Glutamatergic neuron (in vitro differentiated cells): ENCODE data around the gene ZNF775. TPM values are rescaled to one million over a fixed set of nuclear protein-coding genes. Genes with fewer than 3 reads are reported as not detected.

Experiments
- DNase-seq: peaks from one replicate; pipeline ENCODE4 v3.0.0; 2022
- H3K27ac Mint-ChIP-seq: one replicate; pipeline ENCODE4 v1.8.0; 2020; ENCODE audit warnings: mild to moderate bottlenecking, mixed read lengths, inconsistent platforms; ENCODE audit not compliant: unreplicated experiment
- H3K27me3 Mint-ChIP-seq: one replicate; pipeline ENCODE4 v1.8.0; 2020; ENCODE audit warnings: mild to moderate bottlenecking, moderate library complexity, mixed read lengths, inconsistent platforms; ENCODE audit not compliant: unreplicated experiment
- H3K36me3 Mint-ChIP-seq: one replicate; pipeline ENCODE4 v1.8.0; 2020; ENCODE audit warnings: mild to moderate bottlenecking, mixed read lengths, inconsistent platforms; ENCODE audit not compliant: unreplicated experiment
- H3K4me1 Mint-ChIP-seq: one replicate; pipeline ENCODE4 v1.8.0; 2020; ENCODE audit warnings: mild to moderate bottlenecking, low read depth, mixed read lengths, inconsistent platforms; ENCODE audit not compliant: unreplicated experiment
- H3K4me3 Mint-ChIP-seq: one replicate; pipeline ENCODE4 v1.8.0; 2020; ENCODE audit warnings: mild to moderate bottlenecking, mixed read lengths, inconsistent platforms; ENCODE audit not compliant: unreplicated experiment
- H3K9me3 Mint-ChIP-seq: one replicate; pipeline ENCODE4 v1.8.0; 2020; ENCODE audit warnings: mild to moderate bottlenecking, moderate library complexity, mixed read lengths, inconsistent platforms; ENCODE audit not compliant: unreplicated experiment
- total RNA-seq: library from RNA; stranded (reverse); fragmentation: NEBNext Ultra II Directional; extraction: Animal tissue kit (Norgen Biotek cat#: 25700); gene quantifications from one replicate; pipeline ENCODE4 v1.2.1, GENCODE V29; 2021; ENCODE audit not compliant: unreplicated experiment
- TF ChIP-seq, protein P1 (sequence below): fragments of 200-600 bp; sonication (generic); IDR thresholded peaks from one replicate; pipeline ENCODE4 v1.5.0; 2021; ENCODE audit not compliant: partially characterized antibody, unreplicated experiment

The ZNF775 gene
- total RNA-seq, 1 donor from 2014 or later = 20.5 TPM

- peaks cover 2% of the 10 kb centered on the region for H3K9me3 Mint-ChIP-seq
- H3K4me1 Mint-ChIP-seq = no peaks in the 10 kb centered on the region
- TF ChIP-seq, protein P1, sequence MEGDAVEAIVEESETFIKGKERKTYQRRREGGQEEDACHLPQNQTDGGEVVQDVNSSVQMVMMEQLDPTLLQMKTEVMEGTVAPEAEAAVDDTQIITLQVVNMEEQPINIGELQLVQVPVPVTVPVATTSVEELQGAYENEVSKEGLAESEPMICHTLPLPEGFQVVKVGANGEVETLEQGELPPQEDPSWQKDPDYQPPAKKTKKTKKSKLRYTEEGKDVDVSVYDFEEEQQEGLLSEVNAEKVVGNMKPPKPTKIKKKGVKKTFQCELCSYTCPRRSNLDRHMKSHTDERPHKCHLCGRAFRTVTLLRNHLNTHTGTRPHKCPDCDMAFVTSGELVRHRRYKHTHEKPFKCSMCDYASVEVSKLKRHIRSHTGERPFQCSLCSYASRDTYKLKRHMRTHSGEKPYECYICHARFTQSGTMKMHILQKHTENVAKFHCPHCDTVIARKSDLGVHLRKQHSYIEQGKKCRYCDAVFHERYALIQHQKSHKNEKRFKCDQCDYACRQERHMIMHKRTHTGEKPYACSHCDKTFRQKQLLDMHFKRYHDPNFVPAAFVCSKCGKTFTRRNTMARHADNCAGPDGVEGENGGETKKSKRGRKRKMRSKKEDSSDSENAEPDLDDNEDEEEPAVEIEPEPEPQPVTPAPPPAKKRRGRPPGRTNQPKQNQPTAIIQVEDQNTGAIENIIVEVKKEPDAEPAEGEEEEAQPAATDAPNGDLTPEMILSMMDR = no peak
- peaks cover 5% of the 10 kb centered on the region for H3K36me3 Mint-ChIP-seq
- peaks cover 7% of the 10 kb centered on the region for H3K27me3 Mint-ChIP-seq
- H3K4me3 Mint-ChIP-seq = no peak overlapping the region
- no peak for DNase-seq
- no peak overlapping the region for H3K27ac Mint-ChIP-seq
Measured at GRCh38 chr7:150443793-150444540, 64.8 kb downstream of the ZNF775 start.

DNA sequence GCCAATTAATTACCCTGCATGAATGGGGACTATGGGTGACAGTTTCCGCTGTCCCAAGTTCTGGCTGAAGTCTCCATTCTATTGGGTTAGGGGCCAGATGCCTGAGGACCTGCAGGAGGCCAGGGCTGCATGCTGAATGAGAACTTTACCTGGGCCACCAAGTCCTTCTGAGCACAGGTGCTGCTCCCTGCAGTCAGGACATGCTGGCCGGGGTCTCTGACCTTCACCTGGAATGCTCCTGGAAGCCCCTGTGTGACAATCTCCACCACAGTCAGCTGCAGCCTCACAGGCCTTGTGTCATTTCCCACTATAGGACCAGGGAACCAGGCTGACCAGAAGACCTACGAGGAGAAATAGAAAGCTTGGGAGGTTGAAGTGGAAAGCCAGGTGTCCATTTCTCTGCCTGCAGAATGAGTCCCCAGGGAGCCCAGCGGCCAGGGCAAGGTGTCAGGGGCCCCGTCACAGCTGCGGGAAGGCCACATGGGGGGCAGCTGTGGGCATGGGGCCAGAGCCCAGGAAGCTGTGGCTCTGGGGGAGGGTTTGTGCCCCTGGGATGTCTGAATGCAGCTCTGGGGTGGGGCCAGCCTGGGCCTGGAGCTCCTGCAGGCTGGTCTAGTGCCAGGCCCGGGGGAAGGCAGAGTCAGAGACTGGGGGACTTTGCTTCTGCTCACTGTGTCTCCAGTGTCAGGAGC, 65.7 kb downstream of the ZNF775 start:
- Mint-ChIP-seq H3K4me1 (no peaks in the 10 kb centered on the region), H3K27ac (no peak overlapping the region), H3K9me3 (peaks cover 2% of the 10 kb centered on the region), H3K36me3 (peaks cover 5% of the 10 kb centered on the region), H3K27me3 (peaks cover 7% of the 10 kb centered on the region), H3K4me3 (no peak overlapping the region)
- TF ChIP-seq, protein P1 = no peak
- no peak for DNase-seq

DNA sequence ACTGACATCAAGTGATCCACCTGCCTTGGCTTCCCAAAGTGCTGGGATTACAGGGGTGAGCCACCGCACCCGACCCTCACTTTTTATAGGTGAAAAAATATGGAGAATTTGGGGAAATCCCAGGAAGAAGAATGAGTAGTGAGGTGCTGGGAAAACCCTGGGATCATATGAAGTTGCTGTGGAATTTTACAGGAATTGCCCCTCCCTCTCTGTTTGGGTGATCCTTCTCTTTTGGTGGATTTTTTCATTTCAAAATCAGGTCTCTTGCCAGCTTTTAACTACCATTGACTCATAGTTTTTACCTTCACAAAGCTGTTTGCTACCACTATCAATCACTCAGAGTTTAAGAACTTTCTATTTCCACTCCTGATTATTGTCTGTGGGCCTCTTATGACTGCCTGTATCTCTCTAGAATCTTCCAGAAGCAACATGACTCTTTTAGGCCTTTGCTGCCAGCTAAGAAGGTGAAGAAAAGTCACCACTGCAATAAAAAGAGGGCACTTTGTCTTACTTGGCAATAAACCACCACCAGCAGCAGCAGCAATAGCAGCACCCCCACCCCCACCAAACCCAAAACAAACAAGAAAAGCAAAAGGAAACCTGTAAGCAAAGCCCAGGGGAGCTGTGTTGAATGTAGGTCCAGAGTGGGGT, 67.3 kb downstream of the ZNF775 start:
- H3K4me1 Mint-ChIP-seq = no peaks in the 10 kb centered on the region

More for the DNA sequence above, 67.3 kb downstream of the ZNF775 start:
- no peak overlapping the region for H3K27ac Mint-ChIP-seq
- peaks cover 5% of the 10 kb centered on the region for H3K36me3 Mint-ChIP-seq
- TF ChIP-seq, protein P1 = no peak
- no peak for DNase-seq
- no peak overlapping the region for H3K4me3 Mint-ChIP-seq
- H3K27me3 Mint-ChIP-seq = peaks cover 11% of the 10 kb centered on the region
- peaks cover 2% of the 10 kb centered on the region for H3K9me3 Mint-ChIP-seq

Other genes with a start within 250 kb of the ZNF775 start
- 10.2 TPM for gene LRRC61, start 56.0 kb upstream of the ZNF775 start, total RNA-seq
- gene ACTR3C, start 55.8 kb upstream of the ZNF775 start, total RNA-seq = not detected
- 0.86 TPM for gene RARRES2, start 37.7 kb upstream of the ZNF775 start, total RNA-seq
- gene REPIN1, start 10.5 kb upstream of the ZNF775 start, total RNA-seq = 146 TPM
- gene GIMAP8, start 71.3 kb downstream of the ZNF775 start, total RNA-seq = not detected
- not detected for gene GIMAP7, start 135.5 kb downstream of the ZNF775 start, total RNA-seq
- not detected for gene GIMAP4, start 188.1 kb downstream of the ZNF775 start, total RNA-seq